Esophagus (tissue), 2 donors: ENCODE results near the gene TRAF5. TPM values are rescaled to one million over a fixed set of nuclear protein-coding genes. Genes with fewer than 3 reads are reported as not detected.

Experiments
- H3K27ac ChIP-seq, 2 donors: one replicate each; pipeline ENCODE4 v1.5.1; 2013; ENCODE audit warnings: low read depth in 2 of 2, mild to moderate bottlenecking in 2 of 2, inconsistent platforms in 1 of 2, low read length in 1 of 2, moderate library complexity in 1 of 2
- H3K27me3 ChIP-seq, 2 donors: one replicate each; pipeline ENCODE4 v1.6.1; 2013; ENCODE audit warnings: low read length in 2 of 2, control low read depth in 1 of 2, mild to moderate bottlenecking in 1 of 2; ENCODE audit not compliant: insufficient read depth in 2 of 2, control insufficient read depth in 1 of 2
- H3K36me3 ChIP-seq, 2 donors: one replicate each; pipeline ENCODE4 v1.6.1; 2013; ENCODE audit warnings: low read length in 1 of 2; ENCODE audit not compliant: control insufficient read depth in 2 of 2, insufficient read depth in 2 of 2
- H3K4me1 ChIP-seq, 2 donors: one replicate each; pipeline ENCODE4 v1.6.1; 2013; ENCODE audit warnings: low read length in 1 of 2; ENCODE audit not compliant: control insufficient read depth in 2 of 2, insufficient read depth in 2 of 2
- H3K4me3 ChIP-seq, 2 donors: one replicate each; pipeline ENCODE4 v1.5.1; 2013; ENCODE audit warnings: low read length in 2 of 2, mild to moderate bottlenecking in 2 of 2, low read depth in 1 of 2, moderate library complexity in 1 of 2
- H3K9me3 ChIP-seq, 2 donors: one replicate each; pipeline ENCODE4 v1.6.1; 2013; ENCODE audit warnings: mild to moderate bottlenecking in 2 of 2, low read depth in 1 of 2, low read length in 1 of 2, moderate library complexity in 1 of 2; ENCODE audit not compliant: control insufficient read depth in 2 of 2, insufficient read depth in 1 of 2
- WGBS, 2 donors: extraction: QIAGEN DNeasy Blood & Tissue Kit; methylation state at CpG; one replicate each; pipeline ENCODE4 v1.1.7; 2013; 5-methylcytosine and 5-hydroxymethylcytosine counted together
- polyA plus RNA-seq, 2 donors: library from polyadenylated mRNA; stranded (reverse); fragments of 200-250 nt; gene quantifications; one replicate each; pipeline ENCODE4 v1.2.3, GENCODE V29; 2013
- donor health status: healthy with polysubstance abuse.
- donor health status: Bipolar disorder and iron deficiency.

TRAF5 gene
- polyA plus RNA-seq, 2 donors: 3.2 to 4.9 TPM

DNA sequence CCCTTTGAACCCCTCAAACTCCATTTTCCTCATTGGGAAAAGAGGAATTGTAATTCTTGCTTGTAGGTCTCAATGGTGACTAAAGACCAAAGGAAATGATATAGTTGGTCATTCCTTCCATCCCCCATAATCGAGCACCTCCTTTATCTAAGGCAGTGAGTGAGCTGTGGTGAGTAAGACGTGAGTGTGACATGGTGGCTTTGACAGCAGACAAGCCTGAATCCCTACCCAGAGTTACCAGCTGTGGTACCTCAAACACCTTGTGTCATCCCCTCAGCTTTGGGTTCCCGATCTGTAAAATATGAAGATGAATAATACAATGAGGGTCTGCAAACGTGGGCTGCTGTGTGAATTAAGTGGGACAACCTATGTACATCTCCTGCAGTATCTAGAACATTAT lies 8.4 kb downstream of the TRAF5 start:
- H3K4me1 ChIP-seq: peaks cover 7 to 9% of the 10 kb centered on the region in 2 donors
- no peaks in the 10 kb centered on the region for H3K36me3 ChIP-seq
- no peak overlapping the region for H3K4me3 ChIP-seq
- H3K27me3 ChIP-seq: no peaks in the 10 kb centered on the region
- no peaks in the 10 kb centered on the region for H3K9me3 ChIP-seq
- no peak overlapping the region for H3K27ac ChIP-seq
- WGBS, 2 donors: 68 to 74% methylated on average over 4 of the region's 4 CpGs

- no peaks in the 10 kb centered on the region for H3K27me3 ChIP-seq
- peaks cover 4 to 8% of the 10 kb centered on the region in 2 donors for H3K4me1 ChIP-seq
- H3K9me3 ChIP-seq: no peaks in the 10 kb centered on the region
- H3K27ac ChIP-seq: peak overlapping the region in 1 of 2 donors; percentile 16
- no peaks in the 10 kb centered on the region for H3K36me3 ChIP-seq
- WGBS, 2 donors: 67 to 72% methylated on average over 3 of the region's 3 CpGs
- H3K4me3 ChIP-seq: no peak overlapping the region
Measured at GRCh38 chr1:211335522-211336157, 9.0 kb downstream of the TRAF5 start.

DNA sequence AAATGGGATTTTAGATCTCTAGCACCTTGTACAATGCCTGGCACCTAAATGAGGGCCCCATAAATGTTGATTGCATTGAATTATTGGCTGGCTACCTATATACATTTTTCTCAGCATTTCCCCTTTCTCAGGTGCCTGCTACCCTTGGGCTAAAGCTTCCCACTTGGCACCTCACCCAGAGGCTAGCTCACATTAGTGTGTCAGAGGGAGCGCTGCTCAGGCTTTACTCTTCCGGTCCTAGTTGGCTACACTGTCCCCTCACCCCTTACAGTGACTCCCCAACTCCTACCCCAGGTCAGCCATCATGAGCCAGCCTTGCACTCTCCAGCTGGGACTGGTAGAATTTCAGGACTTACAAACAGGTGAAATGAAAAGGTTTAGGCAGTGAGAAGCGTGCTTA lies 9.5 kb downstream of the TRAF5 start:
- no peaks in the 10 kb centered on the region for H3K27me3 ChIP-seq
- H3K27ac ChIP-seq: no peak overlapping the region
- H3K4me3 ChIP-seq: no peak overlapping the region
- H3K9me3 ChIP-seq: no peaks in the 10 kb centered on the region
- H3K36me3 ChIP-seq: no peaks in the 10 kb centered on the region
- WGBS, 2 donors: 75 to 85% methylated on average over 3 of the region's 3 CpGs
- peaks cover 4 to 11% of the 10 kb centered on the region in 2 donors for H3K4me1 ChIP-seq

DNA sequence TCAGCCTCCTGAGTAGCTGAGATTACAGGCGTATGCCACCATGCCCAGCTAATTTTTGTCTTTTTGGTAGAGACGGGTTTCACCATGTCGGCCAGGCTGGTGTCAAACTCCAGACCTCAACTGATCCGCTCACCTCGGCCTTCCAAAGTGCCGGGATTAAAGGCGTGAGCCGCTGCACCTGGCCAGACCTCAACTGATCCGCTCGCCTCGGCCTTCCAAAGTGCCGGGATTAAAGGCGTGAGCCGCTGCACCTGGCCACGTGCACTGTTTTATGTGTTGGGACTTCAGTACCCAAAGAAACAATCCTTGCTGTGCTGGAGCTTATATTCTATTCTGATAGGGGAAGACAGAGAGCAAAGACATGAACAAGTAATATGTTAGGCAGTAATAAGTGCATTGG lies 10.1 kb downstream of the TRAF5 start:
- Histone ChIP-seq H3K36me3 (no peaks in the 10 kb centered on the region), H3K9me3 (no peaks in the 10 kb centered on the region), H3K27me3 (no peaks in the 10 kb centered on the region), H3K4me1 (peaks cover 4 to 11% of the 10 kb centered on the region in 2 donors), H3K4me3 (no peak overlapping the region), H3K27ac (no peak overlapping the region)
- WGBS, 2 donors: 69 to 90% methylated on average over 15 of the region's 15 CpGs

DNA sequence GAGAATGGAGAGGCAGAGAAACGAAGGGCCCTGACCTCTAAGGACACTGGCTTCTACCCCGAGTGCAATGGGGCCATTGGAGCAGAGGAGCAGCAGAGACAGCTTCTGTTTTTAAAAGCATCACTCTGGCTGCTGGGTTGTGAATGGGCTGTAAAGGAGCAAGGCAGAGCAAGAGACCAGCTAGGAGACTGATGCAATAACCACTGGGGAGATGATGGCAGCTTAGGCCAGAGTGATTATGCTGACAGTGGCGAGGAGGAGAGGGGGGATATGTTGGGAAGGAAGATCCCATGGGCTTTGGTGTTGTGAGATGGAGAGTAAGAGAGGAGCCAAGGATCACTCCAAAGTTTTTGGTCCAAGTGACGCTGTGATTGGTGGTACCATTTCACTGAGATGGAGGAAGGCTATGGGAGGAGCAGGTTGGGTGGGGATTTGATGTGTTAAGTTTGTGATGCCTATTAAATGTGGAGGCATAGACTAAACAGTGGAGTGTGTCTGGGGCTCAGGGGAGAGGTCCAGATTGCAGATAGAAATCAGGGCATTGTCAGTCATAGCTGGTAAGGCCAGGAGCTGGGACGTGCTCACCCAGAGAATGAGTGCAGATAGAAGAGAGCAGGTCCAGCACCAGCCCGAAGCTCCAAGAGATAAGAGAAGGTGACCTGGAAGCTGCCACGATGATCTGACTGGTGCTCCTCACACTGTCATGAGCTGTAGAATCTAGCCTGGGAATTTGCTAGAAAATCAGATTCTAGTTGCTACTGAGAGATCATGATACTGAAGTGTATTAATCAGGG lies 11.0 kb downstream of the TRAF5 start:
- Histone ChIP-seq H3K27ac (no peak overlapping the region), H3K4me1 (peaks cover 4 to 9% of the 10 kb centered on the region in 2 donors)
- WGBS, 2 donors: 81 to 84% methylated on average over 7 of the region's 7 CpGs

GRCh38 chr1:211338224-211338620 lies 11.6 kb downstream of the TRAF5 start:
- Histone ChIP-seq H3K27me3 (no peaks in the 10 kb centered on the region), H3K4me1 (peaks cover 4 to 9% of the 10 kb centered on the region in 2 donors), H3K9me3 (no peaks in the 10 kb centered on the region), H3K36me3 (no peaks in the 10 kb centered on the region), H3K4me3 (no peak overlapping the region), H3K27ac (no peak overlapping the region)
- WGBS, 2 donors: 83 to 95% methylated on average over 4 of the region's 4 CpGs

More for the DNA sequence above, 11.0 kb downstream of the TRAF5 start:
- Histone ChIP-seq H3K4me3 (no peak overlapping the region), H3K27me3 (no peaks in the 10 kb centered on the region), H3K36me3 (no peaks in the 10 kb centered on the region), H3K9me3 (no peaks in the 10 kb centered on the region)

GRCh38 chr1:211339631-211340041 lies 13.0 kb downstream of the TRAF5 start:
- H3K9me3 ChIP-seq: no peaks in the 10 kb centered on the region
- WGBS, 2 donors: 59 to 68% methylated on average over 6 of the region's 6 CpGs
- no peaks in the 10 kb centered on the region for H3K27me3 ChIP-seq
- H3K4me1 ChIP-seq: peaks cover 6 to 9% of the 10 kb centered on the region in 2 donors
- H3K27ac ChIP-seq: no peak overlapping the region
- H3K4me3 ChIP-seq: no peak overlapping the region
- no peaks in the 10 kb centered on the region for H3K36me3 ChIP-seq

- Histone ChIP-seq H3K4me1 (peaks cover 6 to 9% of the 10 kb centered on the region in 2 donors), H3K4me3 (no peak overlapping the region), H3K27me3 (no peaks in the 10 kb centered on the region), H3K9me3 (no peaks in the 10 kb centered on the region), H3K27ac (no peak overlapping the region), H3K36me3 (peaks cover 0 to 3% of the 10 kb centered on the region in 2 donors)
- WGBS, 2 donors: 94 to 95% methylated on average over 10 of the region's 10 CpGs
Measured at GRCh38 chr1:211340622-211341507, 14.2 kb downstream of the TRAF5 start.

DNA sequence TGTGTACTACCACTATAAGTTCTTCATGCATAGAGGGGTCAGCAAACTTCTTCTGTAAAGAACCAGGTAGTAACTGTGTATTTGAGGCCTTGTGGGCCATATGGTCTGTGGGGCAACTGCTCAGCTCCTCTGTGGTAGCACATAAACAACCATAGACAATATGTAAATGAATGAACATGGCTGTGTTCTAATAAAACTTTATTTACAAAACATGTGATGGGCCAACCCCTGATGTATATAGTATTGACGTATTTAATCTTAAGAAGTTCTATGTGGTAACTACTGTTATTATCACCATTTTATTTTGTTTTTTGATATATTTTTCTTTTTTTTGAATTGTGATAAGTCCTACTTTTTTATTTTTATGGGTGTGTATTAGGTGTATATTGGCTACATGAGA lies 15.4 kb downstream of the TRAF5 start:
- 95 to 100% methylated on average over 1 of the region's 1 CpG for WGBS, 2 donors
- peaks cover 6 to 9% of the 10 kb centered on the region in 2 donors for H3K4me1 ChIP-seq
- H3K36me3 ChIP-seq: peaks cover 0 to 3% of the 10 kb centered on the region in 2 donors
- no peak overlapping the region for H3K27ac ChIP-seq
- H3K9me3 ChIP-seq: no peaks in the 10 kb centered on the region
- no peaks in the 10 kb centered on the region for H3K27me3 ChIP-seq
- no peak overlapping the region for H3K4me3 ChIP-seq
